HCT116 (cell line): Measurements from ENCODE around the gene LCP1. TPM values are rescaled to one million over a fixed set of nuclear protein-coding genes. Genes with fewer than 3 reads are reported as not detected.

Source experiments
- ATAC-seq: fragments of 200-7000 bp; cut with Tn5 transposase; 2 replicates; pipeline ENCODE4 v1.9.1; 2020; ENCODE audit warnings: mild to moderate bottlenecking, moderate library complexity
- BruUV-seq: library from RNA; stranded (reverse); fragments of 400-500 nt; replicated peaks from 2 replicates; lab custom pipeline; 2021; lab: Mats Ljungman, UMichigan
- CTCF ChIA-PET: fragments of 300-600 bp; sonication (Branson Sonifier 250); formaldehyde crosslinking; loops from one replicate; lab custom pipeline; 2021; ENCODE audit warnings: antibody characterized with exemption; lab: Charles Lee
- POLR2A ChIA-PET: fragments of 300-600, 350-600 bp; sonication (Branson Sonifier 250); formaldehyde crosslinking; loops from one replicate; lab custom pipeline; 2021; ENCODE audit warnings: antibody characterized with exemption; lab: Charles Lee
- RAD21 ChIA-PET, 2 experiments: fragments of 300-600 bp; sonication (Branson Sonifier 250); formaldehyde crosslinking; loops; one replicate each; lab custom pipeline; 2023; ENCODE audit warnings: low total read pairs in 2 of 2; ENCODE audit not compliant: uncharacterized antibody in 2 of 2, unreplicated experiment in 2 of 2, low non-redundant PET in 1 of 2; lab: Charles Lee
- DNase-seq: peaks from one replicate; pipeline ENCODE4 v3.0.0-alpha.2; 2010; ENCODE audit warnings: low read depth, low spot score
- H2AFZ ChIP-seq: fragments of 200-600 bp; shearing (Covaris generic), sonication (generic); 2 replicates; pipeline ENCODE4 v1.6.1; 2017; ENCODE audit warnings: low read depth, mixed run types, mixed read lengths, antibody characterized with exemption, low read length; ENCODE audit not compliant: poor library complexity, severe bottlenecking
- H3K27ac ChIP-seq: 2 replicates; pipeline ENCODE4 v1.5.1; 2012; ENCODE audit warnings: low read depth, low read length
- H3K27me3 ChIP-seq: fragments of 200-600 bp; sonication (generic); 2 replicates; pipeline ENCODE4 v1.6.1; 2016; ENCODE audit warnings: mixed run types, low read length, mixed read lengths; ENCODE audit not compliant: insufficient read depth
- H3K36me3 ChIP-seq, 2 experiments: fragments of 200-500 bp in 1 of 2; fragments of 200-600 bp in 1 of 2; sonication (Bioruptor generic) in 1 of 2; sonication (generic) in 1 of 2; 2 replicates each; pipeline versions ENCODE4 v1.5.1 to v1.6.1; 2014 to 2016; ENCODE audit warnings: low read length in 2 of 2, inconsistent platforms in 1 of 2, mixed read lengths in 1 of 2, mixed run types in 1 of 2; ENCODE audit not compliant: insufficient read depth in 2 of 2, control insufficient read depth in 1 of 2
- H3K4me1 ChIP-seq, 2 experiments: fragments of 200-600 bp in 1 of 2; sonication (generic) in 1 of 2; 2 replicates each; pipeline versions ENCODE4 v1.5.1 to v1.6.1; 2012 to 2017; ENCODE audit warnings: low read length in 2 of 2, inconsistent platforms in 1 of 2, mild to moderate bottlenecking in 1 of 2, mixed read lengths in 1 of 2, mixed run types in 1 of 2, moderate library complexity in 1 of 2; ENCODE audit not compliant: insufficient read depth in 2 of 2, control insufficient read depth in 1 of 2
- H3K4me2 ChIP-seq: fragments of 200-600 bp; sonication (generic); 2 replicates; pipeline ENCODE4 v1.6.1; 2017; ENCODE audit warnings: mixed run types, low read length, mixed read lengths
- H3K4me3 ChIP-seq, 2 experiments: fragments of 200-600 bp in 1 of 2; sonication (generic) in 1 of 2; replicated peaks in 1 of 2; 2 replicates each; pipeline ENCODE4 v1.5.1; 2011 to 2016; ENCODE audit warnings: low read length in 2 of 2, control low read depth in 1 of 2, low read depth in 1 of 2, mild to moderate bottlenecking in 1 of 2, mixed read lengths in 1 of 2, mixed run types in 1 of 2
- H3K79me2 ChIP-seq: fragments of 200-600 bp; sonication (generic); 2 replicates; pipeline ENCODE4 v1.6.1; 2017; ENCODE audit warnings: mild to moderate bottlenecking, mixed run types, low read length, moderate library complexity, mixed read lengths; ENCODE audit not compliant: insufficient read depth
- H3K9ac ChIP-seq: fragments of 200-600 bp; sonication (generic); 2 replicates; pipeline ENCODE4 v1.6.1; 2016; ENCODE audit warnings: low read length, mixed read lengths
- H3K9me2 ChIP-seq: fragments of 200-600 bp; sonication (generic), shearing (Covaris generic); 2 replicates; pipeline ENCODE4 v1.6.1; 2017; ENCODE audit warnings: mixed run types, mild to moderate bottlenecking, moderate library complexity; ENCODE audit not compliant: insufficient read depth
- H3K9me3 ChIP-seq, 2 experiments: fragments of 200-500 bp in 1 of 2; fragments of 200-600 bp in 1 of 2; sonication (Bioruptor generic) in 1 of 2; sonication (generic) in 1 of 2; 2 replicates each; pipeline ENCODE4 v1.6.1; 2014 to 2017; ENCODE audit warnings: low read length in 2 of 2, mixed read lengths in 2 of 2, inconsistent platforms in 1 of 2, low read depth in 1 of 2, mild to moderate bottlenecking in 1 of 2, mixed run types in 1 of 2, moderate library complexity in 1 of 2; ENCODE audit not compliant: control insufficient read depth in 1 of 2, insufficient read depth in 1 of 2
- H4K20me1 ChIP-seq: fragments of 200-600 bp; sonication (generic), shearing (Covaris generic); 2 replicates; pipeline ENCODE4 v1.6.1; 2017; ENCODE audit warnings: mixed run types, mild to moderate bottlenecking, moderate library complexity; ENCODE audit not compliant: insufficient read depth
- FOSL1 ChIP-seq: IDR thresholded peaks from 2 replicates; pipeline ENCODE4 v1.6.1; 2012; ENCODE audit warnings: low read depth
- RAD21 ChIP-seq: IDR thresholded peaks from 2 replicates; pipeline ENCODE4 v1.6.1; 2012; ENCODE audit warnings: low read depth, mild to moderate bottlenecking
- ZNF274 ChIP-seq: fragments of 200-500 bp; sonication (Bioruptor generic); IDR thresholded peaks from 2 replicates; pipeline ENCODE4 v1.6.1; 2014; ENCODE audit warnings: mild to moderate bottlenecking, low read depth, low read length, inconsistent platforms
- intact Hi-C: fragments of 100-400 bp; cut with micrococcal nuclease; formaldehyde crosslinking; loops from 2 replicates; pipeline ENCODE4 v1.10.0; 2022
- total RNA-seq: library from RNA; stranded (reverse); gene quantifications from one replicate; pipeline ENCODE4 v1.2.1, GENCODE V29; 2021; ENCODE audit not compliant: unreplicated experiment

The LCP1 gene
- total RNA-seq, 1 experiment from 2014 or later: 2.2 TPM

DNA sequence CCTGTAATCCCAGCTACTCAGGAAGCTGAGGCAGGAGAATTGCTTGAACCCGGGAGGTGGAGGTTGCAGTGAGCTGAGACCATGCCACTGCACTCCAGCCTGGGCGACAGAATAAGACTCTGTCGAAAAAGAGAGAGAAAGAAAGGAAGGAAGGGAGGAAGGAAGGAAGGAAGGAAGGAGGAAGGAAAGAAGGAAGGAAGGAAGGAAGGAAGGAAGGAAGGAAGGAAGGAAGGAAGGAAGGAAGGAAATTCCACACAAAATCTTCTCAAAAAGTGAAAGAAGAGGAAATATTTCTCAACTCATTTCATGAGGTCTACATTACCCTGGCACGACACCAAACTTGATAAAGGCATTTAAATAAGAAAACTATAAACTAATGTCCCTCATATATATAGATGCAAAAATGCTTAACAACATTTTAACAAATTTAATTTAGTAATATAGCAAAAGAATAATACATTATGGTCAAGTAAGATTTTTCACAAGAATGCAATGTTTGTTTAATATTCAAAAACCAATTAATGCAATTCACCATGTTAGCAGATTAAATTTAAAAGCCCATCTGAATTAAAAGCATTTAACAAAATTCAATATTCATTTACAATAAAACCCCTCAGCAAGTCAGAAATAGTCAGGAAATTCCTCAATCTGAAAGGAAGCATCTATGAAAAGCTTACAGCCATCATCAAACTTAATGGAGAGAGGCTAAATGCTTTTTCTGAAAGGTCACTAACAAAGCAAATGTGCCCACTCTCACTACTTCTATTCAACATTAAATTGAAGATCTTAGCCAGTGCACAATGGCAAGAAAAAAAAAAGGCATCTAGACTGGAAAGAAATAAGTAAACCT is 65.1 kb downstream of the LCP1 start:
- Histone ChIP-seq H3K27me3 (no peaks in the 10 kb centered on the region), H3K79me2 (no peaks in the 10 kb centered on the region), H3K9ac (no peak overlapping the region), H4K20me1 (no peaks in the 10 kb centered on the region), H3K9me3 (no peaks in the 10 kb centered on the region), H3K9me2 (no peaks in the 10 kb centered on the region), H3K4me3 (no peak overlapping the region), H3K4me2 (no peak overlapping the region), H3K4me1 (peaks cover 11 to 15% of the 10 kb centered on the region in 2 experiments), H2AFZ (no peak overlapping the region), H3K27ac (no peak overlapping the region), H3K36me3 (no peaks in the 10 kb centered on the region)
- RAD21 ChIA-PET: no interaction called here
- no TSS peak for BruUV-seq
- ATAC-seq (no peak), DNase-seq (no peak)
- no peak for TF ChIP-seq RAD21
- CTCF ChIA-PET: interaction anchor here (1.9 kb wide), 1 partner anchor 10 kb away, joined by 7 read pairs; no protein-coding TSS in a partner anchor
- intact Hi-C loops: no loop called here
- POLR2A ChIA-PET: no interaction called here

- H3K4me3 ChIP-seq: no peak overlapping the region
- H3K4me2 ChIP-seq: no peak overlapping the region
- no peaks in the 10 kb centered on the region; a peak in 1 of 4 replicates for H3K4me1 ChIP-seq
- intact Hi-C loops: no loop called here
- no peaks in the 10 kb centered on the region for H3K79me2 ChIP-seq
- DNase-seq: no peak
- RAD21 ChIA-PET: interaction anchor here in 1 of 2 experiments (0.6 kb wide), 1 partner anchor 614 kb away, joined by 4 read pairs; no protein-coding TSS in a partner anchor
- CTCF ChIA-PET: no interaction called here
- TF ChIP-seq FOSL1: no peak
- no peak for TF ChIP-seq ZNF274
- TF ChIP-seq, all 23 proteins: peak for 0
- Histone ChIP-seq H3K27ac (no peak overlapping the region), H3K9me2 (no peaks in the 10 kb centered on the region), H3K9ac (no peak overlapping the region), H2AFZ (no peak overlapping the region), H3K36me3 (no peaks in the 10 kb centered on the region), H4K20me1 (no peaks in the 10 kb centered on the region), H3K27me3 (no peaks in the 10 kb centered on the region; the same call in 1 of the 2 replicates), H3K9me3 (no peaks in the 10 kb centered on the region)
- no TSS peak for BruUV-seq
- ATAC-seq: no peak
- POLR2A ChIA-PET: no interaction called here
Observed at GRCh38 chr13:46114613-46115012, 67.4 kb downstream of the LCP1 start.
